HG03025 (cell line): ENCODE results near the gene GRK3.
"Not testable (repeated sequence)": the region's sequence is repeated elsewhere in the genome, so short reads cannot be mapped to it uniquely, and the experiment has no call there.

Experiments
- ATAC-seq: cut with Tn5 transposase; IDR thresholded peaks from one replicate; pipeline ENCODE4 v1.9.1; 2021; ENCODE audit warnings: mild to moderate bottlenecking, moderate library complexity; ENCODE audit not compliant: unreplicated experiment, low FRiP score

The GRK3 gene

DNA sequence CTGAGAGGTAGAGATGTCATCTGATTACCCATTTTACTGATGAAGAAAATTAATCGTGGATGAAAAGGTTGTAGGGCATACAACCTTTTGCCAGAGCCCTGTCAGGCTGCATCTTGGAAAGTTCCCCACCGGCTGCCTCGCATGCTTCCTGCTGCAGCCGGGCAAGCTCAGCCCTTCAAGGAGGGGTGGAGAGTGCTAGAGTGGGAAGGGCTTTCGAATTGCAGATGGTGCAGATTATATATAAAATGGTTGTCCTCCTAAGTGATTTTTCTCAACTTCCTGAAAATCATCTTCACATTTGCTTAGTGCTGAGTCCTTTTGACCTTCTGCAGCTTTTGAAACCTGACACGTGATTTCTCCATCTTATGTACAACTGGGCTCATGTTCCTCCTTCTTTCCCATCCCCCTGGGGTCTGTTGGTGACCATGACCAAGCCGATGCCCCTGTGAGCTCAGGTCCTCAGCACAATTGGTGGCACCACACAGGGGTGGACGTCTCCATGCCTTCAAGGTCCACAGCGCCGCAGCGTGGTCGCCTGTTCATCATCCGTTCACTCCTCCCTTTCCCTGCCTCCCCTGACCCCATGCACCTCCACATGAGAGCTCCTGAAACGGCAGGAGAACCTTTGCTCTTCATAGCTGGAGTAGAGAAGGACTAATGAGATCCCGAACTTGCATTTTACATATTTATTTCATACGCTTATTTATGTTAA is 129.9 kb downstream of the GRK3 start:
- ATAC-seq, result no peak

GRCh38 chr22:25695146-25695545 is 130.7 kb downstream of the GRK3 start:
- no peak for ATAC-seq

DNA sequence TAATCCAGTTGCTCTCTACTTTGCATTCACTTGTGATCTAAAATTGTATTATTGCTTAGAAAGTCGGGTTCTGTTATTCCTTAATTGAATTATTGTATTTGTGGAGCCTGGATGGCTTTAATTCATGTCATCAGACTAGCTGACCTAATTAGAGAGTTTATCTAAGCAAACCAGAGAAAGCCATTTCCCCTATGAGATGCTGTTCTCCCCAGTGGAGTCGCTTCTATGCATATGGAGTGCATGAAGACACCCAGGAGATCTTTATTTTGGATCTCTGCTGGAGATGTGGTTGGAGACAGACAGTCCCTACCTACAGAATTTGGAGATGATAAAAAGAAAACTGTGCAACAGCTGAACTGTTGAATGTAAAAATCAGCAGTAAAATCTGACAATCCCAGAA is 132.3 kb downstream of the GRK3 start:
- no peak for ATAC-seq

DNA sequence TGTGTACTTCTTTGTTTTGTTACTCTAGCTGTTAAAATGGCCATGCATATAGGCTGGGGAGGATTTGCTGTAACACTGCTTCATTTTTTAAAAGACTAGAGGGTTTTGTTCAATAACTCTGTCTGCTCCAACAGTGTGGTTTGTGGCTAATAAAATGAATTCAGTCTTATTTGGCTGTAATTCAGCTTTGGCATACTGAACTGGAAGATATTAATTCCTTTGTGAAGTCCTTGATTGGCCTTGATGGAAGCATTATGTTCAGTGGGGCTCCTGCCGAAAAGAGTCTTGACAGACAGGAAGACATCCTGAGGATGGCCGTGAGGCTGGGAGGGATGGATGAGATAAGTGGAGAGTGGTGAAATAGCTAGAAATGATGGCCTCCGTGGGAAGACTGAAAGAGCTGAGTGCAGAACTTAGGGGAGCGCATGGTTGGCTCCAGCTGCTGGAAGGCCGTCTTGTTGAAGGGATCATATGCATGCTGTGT is 132.7 kb downstream of the GRK3 start:
- ATAC-seq, result no peak

GRCh38 chr22:25697978-25698377 is 133.5 kb downstream of the GRK3 start:
- no peak for ATAC-seq

- no peak for ATAC-seq
These were observed 134.0 kb downstream of the GRK3 start for GRCh38 chr22:25698461-25698860.

- ATAC-seq, result no peak
These were observed 134.5 kb downstream of the GRK3 start for GRCh38 chr22:25698978-25699377.

DNA sequence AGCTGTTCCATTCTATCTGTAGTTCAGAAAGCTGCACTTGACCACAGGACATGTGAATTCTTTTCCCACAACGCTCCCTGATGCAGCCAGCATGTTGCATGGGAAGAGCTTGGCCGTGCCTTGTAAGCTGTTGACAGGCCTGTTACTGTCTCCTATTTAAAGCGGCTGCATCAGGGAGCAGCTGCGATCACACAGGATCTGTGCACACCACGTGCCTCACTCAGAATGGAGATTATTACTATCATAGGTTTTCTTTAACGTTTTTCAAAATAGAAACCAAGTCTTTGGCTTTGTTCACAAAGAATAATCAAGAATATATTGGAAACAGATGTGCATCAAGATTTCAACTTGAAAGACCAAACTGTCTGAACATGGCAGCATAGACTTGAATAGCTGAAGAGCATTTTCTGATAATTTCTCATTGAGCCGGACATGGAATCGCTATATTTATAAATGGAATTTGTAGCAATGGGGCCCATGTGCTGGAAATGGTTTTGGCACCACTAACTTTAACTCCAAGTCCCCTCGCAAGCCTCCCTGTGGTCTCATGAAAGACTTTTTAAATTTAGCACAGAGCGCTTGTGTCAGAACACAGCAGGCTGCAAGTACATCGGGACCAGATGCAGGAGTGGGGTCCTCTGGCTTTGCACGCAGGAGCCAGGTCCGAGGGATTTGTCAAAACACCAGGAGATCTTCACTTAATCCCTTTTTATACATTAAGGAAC is 136.7 kb downstream of the GRK3 start:
- ATAC-seq, result no peak

GRCh38 chr22:25702040-25702439 is 137.6 kb downstream of the GRK3 start:
- ATAC-seq, result no peak

DNA sequence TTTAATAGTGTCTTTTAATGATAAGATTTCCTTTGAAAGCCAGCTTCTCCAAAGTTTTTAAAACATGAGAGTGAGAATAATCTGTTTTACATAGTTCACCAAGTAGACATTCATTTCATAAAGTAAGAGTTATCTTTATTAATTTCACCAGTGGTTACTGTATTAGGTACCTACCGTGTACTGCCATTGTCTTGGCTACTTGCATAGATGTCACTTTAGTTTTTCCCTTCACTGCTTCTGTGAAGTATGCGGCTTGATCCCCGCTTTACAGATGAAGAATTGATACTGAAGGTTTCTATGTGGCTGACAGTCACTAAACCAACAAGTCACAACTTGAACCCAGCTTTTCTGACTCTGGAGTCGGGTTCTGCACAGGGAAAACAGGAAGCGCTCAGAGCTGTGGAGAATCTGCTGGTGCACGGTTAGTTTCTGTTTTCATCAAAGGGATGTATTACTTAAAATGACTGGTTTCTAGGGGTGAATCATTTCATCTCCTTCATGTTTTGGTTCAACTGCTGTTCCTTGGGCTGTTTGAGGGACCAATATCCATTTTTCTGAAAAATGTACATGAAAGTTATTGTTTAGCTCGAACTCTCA is 138.2 kb downstream of the GRK3 start:
- no peak for ATAC-seq

DNA sequence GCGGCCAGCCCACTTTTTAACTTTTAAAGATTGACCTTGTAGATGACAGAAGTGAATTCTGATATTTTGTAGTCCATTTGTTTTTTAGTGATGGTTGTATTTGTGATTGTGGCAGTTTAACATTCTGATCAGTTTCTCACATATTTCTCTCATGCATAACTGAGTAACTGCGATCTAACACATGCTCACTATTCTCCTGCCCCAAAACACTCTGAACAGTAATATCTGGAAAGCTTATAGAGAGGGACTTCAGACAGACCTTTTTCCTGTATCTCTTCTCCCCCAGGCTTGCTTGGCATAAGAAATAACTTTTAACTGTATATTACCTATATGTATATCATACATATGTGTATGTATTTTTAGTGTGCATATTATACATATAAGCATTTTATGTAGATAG is 140.2 kb downstream of the GRK3 start:
- no peak for ATAC-seq

DNA sequence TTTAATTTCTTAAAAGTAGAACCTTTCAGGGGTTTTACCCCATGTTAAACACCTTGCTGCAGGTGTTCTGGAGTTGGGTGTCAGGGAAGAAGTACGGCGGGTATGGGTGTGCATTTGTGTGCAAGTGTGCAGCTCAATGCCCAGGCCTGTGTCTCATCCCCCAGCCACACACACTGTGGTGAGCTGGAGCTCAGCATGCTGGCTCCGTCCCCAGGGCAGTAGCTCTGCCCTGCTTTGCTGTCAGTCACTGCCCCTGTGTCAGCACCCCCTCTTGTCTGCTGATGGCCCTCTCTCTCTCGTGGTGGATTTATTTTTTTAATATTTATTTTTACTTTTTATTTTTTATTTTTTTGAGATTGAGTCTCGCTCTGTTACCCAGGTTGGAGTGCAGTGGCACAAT is 141.7 kb downstream of the GRK3 start:
- no peak for ATAC-seq

DNA sequence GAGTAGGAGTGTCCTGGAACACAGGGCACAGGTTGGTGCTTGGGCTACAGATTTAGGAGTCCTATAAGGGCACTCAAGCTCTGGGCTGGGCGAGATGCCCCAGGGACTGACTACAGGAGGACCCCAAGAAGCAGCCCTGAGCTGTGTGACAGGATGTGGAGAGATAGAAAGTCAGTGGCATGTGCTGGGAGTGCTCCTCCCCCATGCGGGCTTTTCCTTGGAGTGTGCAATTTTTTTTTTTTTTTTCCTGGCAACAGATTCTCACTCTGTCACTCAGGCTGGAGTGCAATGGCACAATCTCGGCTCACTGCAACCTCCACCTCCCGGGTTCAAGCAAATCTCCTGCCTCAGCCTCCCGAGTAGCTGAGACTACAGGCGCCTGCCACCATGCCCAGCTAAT is 144.0 kb downstream of the GRK3 start:
- not testable (repeated sequence) for ATAC-seq

DNA sequence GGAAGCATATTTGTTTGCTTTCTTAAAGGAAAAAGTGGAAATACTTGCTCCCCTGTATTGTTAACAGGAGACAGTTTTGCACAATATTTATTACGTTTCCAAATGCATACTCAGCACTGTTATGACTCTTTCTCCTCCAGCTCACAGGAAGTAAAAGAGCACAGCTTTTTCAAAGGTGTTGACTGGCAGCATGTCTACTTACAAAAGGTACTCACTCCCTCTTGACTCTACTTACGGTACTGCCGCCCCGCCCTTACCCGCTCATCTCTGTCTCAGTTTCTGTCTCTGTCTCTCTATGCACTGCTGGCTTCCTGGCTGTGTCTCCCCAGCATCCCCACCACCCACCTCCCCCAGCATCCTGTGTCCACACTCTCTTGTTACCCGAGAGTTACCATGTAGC is 145.3 kb downstream of the GRK3 start:
- ATAC-seq, result no peak

DNA sequence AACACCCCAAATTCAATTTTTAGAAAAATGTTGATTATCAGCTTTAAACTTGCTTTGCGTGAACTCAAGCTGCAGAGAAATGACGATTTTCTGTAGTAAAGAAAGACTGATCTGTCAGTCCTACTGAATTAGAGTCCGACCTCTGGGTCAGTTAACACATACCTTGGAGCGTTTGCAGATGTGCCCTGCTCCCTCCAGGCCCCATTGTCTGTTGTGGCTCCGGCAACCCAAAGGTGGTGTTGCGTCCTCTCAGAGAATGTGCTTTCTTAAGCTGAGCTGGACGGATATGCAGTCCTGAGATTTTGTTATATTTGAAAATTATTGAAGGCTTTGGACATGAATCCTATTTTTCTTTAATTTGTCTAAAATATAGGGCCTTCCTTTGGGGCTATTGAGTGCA is 146.0 kb downstream of the GRK3 start:
- ATAC-seq, result no peak

- no peak for ATAC-seq
These were observed 147.0 kb downstream of the GRK3 start for GRCh38 chr22:25711491-25711890.

DNA sequence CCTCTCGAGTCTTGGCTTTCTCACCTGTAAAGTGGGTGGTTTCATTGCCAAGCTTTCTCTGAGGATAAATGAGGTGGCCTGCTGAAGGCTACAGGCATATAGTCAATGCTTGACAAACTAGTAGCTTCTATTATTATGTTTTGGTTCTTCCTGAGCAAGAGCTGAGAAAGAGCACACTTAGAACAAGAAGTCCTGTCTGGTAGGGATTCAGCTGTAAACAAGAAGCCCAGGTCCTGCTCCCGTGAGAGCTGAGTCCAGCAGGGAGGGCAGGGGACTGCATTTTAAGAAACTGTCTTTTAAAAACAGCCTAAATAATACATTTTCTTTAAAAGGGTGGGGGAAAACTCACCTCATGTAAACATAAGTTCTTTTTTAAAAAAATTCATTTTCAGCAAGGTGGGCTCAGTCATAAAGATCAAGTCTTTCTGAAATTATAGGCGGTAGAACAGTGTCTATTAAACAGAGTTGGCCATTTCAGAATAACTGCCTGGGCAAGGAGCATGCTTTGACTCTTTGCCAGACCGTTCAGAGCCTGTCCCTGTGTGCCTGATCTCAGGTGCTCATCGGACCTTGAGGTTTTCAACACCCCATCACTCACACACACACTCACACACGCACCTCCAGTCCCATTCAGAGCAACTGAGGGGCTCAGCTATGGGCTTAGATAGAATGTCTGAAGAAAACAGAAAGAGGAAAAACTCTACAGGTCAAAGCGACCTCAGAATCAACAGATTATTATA is 148.4 kb downstream of the GRK3 start:
- ATAC-seq, result no peak

DNA sequence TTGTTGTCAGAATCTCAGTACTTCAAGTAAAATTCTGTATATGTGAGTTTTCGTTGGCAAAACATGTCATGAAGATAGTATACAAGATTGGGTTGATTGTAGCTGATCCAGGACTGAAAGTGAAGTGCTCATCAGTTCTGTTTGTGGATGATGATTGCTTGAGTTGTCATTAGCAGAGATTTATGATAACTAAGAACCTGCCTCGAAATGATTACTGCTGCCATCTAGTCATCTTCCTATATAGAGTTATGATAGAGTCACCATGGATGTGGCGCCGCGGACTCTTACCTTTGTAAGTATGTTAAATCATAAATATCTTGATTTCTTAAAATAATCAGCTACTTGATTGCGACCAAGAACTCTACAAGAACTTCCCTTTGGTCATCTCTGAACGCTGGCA is 149.6 kb downstream of the GRK3 start:
- ATAC-seq, result no peak

- no peak for ATAC-seq
These were observed 150.3 kb downstream of the GRK3 start for GRCh38 chr22:25714739-25715138.

GRCh38 chr22:25716637-25717036 is 152.2 kb downstream of the GRK3 start:
- no peak for ATAC-seq
